Left renal pelvis (tissue), 4 donors: ENCODE data around the gene ARHGAP9. TPM values are rescaled to one million over a fixed set of nuclear protein-coding genes. Genes with fewer than 3 reads are reported as not detected.

Experiments
- DNase-seq, 4 donors: peaks; one replicate each; pipeline ENCODE4 v3.0.0-alpha.2; 2013; ENCODE audit warnings: low read depth in 4 of 4, low spot score in 3 of 4
- polyA plus RNA-seq, 4 donors: library from polyadenylated mRNA; unstranded; fragments of 120-200 nt; gene quantifications; one replicate each; pipeline ENCODE4 v1.2.1, GENCODE V29; 2013; ENCODE audit not compliant: insufficient read length in 4 of 4

ARHGAP9 gene
- polyA plus RNA-seq, 4 donors: 1.9 to 5.5 (median 2.9) TPM

DNA sequence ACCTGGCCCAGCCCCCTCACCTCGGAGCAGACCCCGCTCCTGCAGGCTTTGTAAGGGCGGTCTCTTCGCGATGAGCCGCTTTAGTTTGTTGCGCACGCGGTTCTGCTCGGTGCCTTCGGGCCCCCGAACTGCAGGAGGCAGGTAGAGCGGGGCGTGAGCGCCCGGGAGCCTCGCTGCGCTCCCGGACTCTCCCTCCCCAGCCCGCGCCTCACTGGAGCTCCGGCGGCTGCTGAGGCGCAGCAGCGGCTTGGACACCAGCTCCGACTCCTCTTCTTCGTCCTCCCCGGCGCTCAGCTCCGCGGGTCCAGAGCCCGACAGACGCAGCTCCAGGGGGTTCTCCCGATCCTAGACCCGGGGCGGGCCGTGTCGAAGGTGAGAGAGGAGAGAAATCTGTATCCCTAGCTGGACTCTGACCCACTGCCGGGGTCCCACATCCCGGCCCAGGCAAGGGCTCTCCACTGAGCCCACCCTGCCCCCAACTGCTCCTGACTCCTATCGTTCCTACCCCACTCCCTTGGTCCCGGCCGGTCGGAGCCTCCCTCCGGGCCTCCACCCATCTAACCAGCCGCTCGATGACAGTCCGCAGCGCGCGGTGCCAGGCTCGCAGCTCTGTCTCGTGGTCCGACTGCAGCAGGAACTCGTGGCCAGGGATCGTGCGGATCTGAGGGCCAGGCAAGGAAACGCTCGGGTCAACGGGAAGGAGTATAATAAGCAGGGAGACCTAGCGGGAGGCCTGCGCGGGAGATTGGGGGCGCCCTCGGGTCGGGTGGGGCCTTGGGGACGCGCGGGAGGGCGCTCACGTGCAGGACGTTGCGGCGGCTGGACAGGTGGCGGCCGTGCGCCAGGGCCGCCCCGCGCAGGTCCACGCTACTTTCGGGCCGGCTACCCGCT, 4.2 kb downstream of the ARHGAP9 start:
- no peak for DNase-seq

DNA sequence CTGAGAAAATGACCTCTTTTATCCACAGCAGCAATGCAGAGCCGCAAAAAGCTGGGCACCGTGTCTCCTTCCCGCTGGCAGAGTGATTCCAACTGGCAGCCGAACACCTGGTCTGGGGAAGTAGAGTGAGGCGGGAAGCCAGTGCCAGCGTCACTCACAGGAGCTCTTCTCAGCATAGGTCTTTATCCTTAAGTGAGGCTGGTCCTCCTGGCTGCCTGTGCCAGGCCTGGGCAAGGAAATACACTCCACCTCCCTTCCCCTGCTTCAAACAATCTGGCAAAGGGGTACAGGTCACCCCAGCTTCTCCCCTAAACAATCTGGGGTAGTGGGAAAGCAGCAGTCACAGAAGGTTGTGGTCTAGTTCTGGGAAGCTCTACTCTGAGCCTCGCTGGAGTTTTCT, 4.8 kb downstream of the ARHGAP9 start:
- DNase-seq: no peak

DNA sequence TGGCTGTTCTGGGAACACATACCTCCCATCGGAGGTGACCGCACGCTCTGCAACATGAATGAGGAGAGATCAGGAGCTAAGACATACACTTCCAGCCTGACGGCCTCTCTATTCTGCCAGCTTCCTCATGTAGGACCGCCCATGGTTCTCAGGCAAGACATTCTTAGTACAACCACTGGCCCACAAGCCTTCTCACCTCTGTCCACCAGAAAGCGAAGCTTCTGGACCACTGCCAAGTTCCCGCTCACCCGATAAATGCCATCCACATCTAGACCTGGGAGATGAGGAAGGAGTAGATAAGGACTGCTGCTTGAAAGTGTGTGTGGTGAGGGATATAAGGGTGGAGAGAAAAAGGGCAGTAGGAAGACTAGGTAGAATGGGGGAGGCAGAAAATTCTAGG, 5.2 kb downstream of the ARHGAP9 start:
- no peak for DNase-seq

GRCh38 chr12:57473886-57474285, 5.8 kb downstream of the ARHGAP9 start:
- no peak for DNase-seq

- no peak for DNase-seq
These were observed 6.3 kb downstream of the ARHGAP9 start for GRCh38 chr12:57473392-57473791.

DNA sequence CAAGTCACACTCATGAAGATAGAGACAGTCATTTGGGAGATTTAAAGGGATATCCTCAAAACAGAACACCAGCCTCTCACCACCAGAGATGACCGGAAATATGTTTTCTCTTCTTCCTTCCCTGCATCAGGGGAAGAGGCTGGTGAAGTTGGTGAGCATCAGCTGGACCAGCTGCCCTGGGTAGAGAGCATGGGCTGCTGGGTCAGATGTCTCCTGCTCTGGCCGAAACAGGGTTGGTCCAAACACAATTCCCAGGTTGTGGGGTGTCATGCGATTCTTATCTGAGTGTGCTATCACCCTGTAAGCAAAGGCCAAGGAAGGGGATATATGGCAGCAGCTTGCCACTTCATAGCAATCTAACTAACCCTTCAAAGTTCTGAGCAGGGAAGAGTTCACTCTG, 7.3 kb downstream of the ARHGAP9 start:
- DNase-seq: no peak

GRCh38 chr12:57471661-57472060, 8.0 kb downstream of the ARHGAP9 start:
- no peak for DNase-seq

GRCh38 chr12:57470970-57471656, 8.6 kb downstream of the ARHGAP9 start:
- DNase-seq: no peak

GRCh38 chr12:57470286-57470969, 9.2 kb downstream of the ARHGAP9 start:
- no peak for DNase-seq

- DNase-seq: no peak
These were observed 10.1 kb downstream of the ARHGAP9 start for GRCh38 chr12:57469296-57470164.

- DNase-seq: no peak
These were observed 11.8 kb downstream of the ARHGAP9 start for GRCh38 chr12:57467915-57468314.

- DNase-seq: no peak
These were observed 12.3 kb downstream of the ARHGAP9 start for GRCh38 chr12:57467212-57467874.

GRCh38 chr12:57465747-57466505, 13.7 kb downstream of the ARHGAP9 start:
- no peak for DNase-seq

- DNase-seq: no peak
These were observed 14.5 kb downstream of the ARHGAP9 start for GRCh38 chr12:57465030-57465746.

GRCh38 chr12:57464569-57464968, 15.1 kb downstream of the ARHGAP9 start:
- DNase-seq: no peak

- no peak for DNase-seq
These were observed 16.8 kb downstream of the ARHGAP9 start for GRCh38 chr12:57462912-57463253.

GRCh38 chr12:57462251-57462911, 17.3 kb downstream of the ARHGAP9 start:
- peak in 2 of 4 donors; percentile 82 to 88 for DNase-seq

DNA sequence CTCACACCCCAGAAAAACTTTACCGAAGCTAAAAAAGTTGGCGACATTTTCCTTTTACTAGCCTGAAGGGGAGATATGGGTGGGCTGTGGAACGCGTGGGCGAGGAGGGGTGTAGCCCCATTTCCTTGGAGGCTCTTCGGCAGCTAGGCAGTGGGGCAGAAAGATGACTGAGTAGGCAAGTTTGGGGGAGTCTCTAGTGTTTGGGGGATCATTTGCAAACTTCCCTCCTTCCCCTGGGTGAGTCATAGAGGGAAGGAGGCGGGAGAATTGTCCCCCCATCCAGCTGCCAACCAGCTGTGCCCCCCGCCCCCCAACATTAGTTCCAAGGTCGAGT, 17.8 kb downstream of the ARHGAP9 start:
- no peak for DNase-seq
